Measurements from ENCODE around the gene C9orf40.

The C9orf40 gene

GRCh38 chr9:74952201-74953151, at the start of gene C9orf40:
Gene C9orf40, minus strand, starts transcription at chr9:74952912. Its CDS starts 301 bp downstream, at chr9:74952611.
- DNase-seq (ENCODE audit: low read depth in 3 of 3): peak; percentile 82 to 88 (median 83)

GRCh38 chr9:75001719-75002421, 49.2 kb upstream of the C9orf40 start:
- no peak for DNase-seq (ENCODE audit: low read depth in 3 of 3)

GRCh38 chr9:75000835-75001234, 48.1 kb upstream of the C9orf40 start:
- DNase-seq (ENCODE audit: low read depth in 3 of 3): no peak

- DNase-seq (ENCODE audit: low read depth in 3 of 3): no peak
These were observed 32.3 kb upstream of the C9orf40 start for GRCh38 chr9:74985041-74985440.

GRCh38 chr9:74983709-74984108, 31.0 kb upstream of the C9orf40 start:
- no peak for DNase-seq (ENCODE audit: low read depth in 3 of 3)

GRCh38 chr9:74979844-74980243, 27.1 kb upstream of the C9orf40 start:
- no peak for DNase-seq (ENCODE audit: low read depth in 3 of 3)

GRCh38 chr9:74977287-74977686, 24.6 kb upstream of the C9orf40 start:
- DNase-seq (ENCODE audit: low read depth in 3 of 3): no peak

GRCh38 chr9:74975538-74975937, 22.8 kb upstream of the C9orf40 start:
- no peak for DNase-seq (ENCODE audit: low read depth in 3 of 3)

GRCh38 chr9:74974558-74974957, 21.8 kb upstream of the C9orf40 start:
- DNase-seq (ENCODE audit: low read depth in 3 of 3): no peak

- no peak for DNase-seq (ENCODE audit: low read depth in 3 of 3)
These were observed 21.0 kb upstream of the C9orf40 start for GRCh38 chr9:74973714-74974113.

GRCh38 chr9:74963056-74963455, 10.3 kb upstream of the C9orf40 start:
- DNase-seq (ENCODE audit: low read depth in 3 of 3): no peak

GRCh38 chr9:74961496-74961895, 8.8 kb upstream of the C9orf40 start:
- DNase-seq (ENCODE audit: low read depth in 3 of 3): no peak

GRCh38 chr9:74960561-74960960, 7.8 kb upstream of the C9orf40 start:
- no peak for DNase-seq (ENCODE audit: low read depth in 3 of 3)

GRCh38 chr9:74958587-74958986, 5.9 kb upstream of the C9orf40 start:
- no peak for DNase-seq (ENCODE audit: low read depth in 3 of 3)

- DNase-seq (ENCODE audit: low read depth in 3 of 3): no peak
These were observed 581 bp upstream of the C9orf40 start for GRCh38 chr9:74953235-74953751.

GRCh38 chr9:74951725-74952151, 974 bp downstream of the C9orf40 start:
- peak in 2 of 3 experiments; percentile 16 to 34 for DNase-seq (ENCODE audit: low read depth in 3 of 3)

- no peak for DNase-seq (ENCODE audit: low read depth in 3 of 3)
These were observed 1.5 kb downstream of the C9orf40 start for GRCh38 chr9:74951107-74951720.

GRCh38 chr9:74949859-74950855, 2.6 kb downstream of the C9orf40 start:
- DNase-seq (ENCODE audit: low read depth in 3 of 3): no peak

- no peak for DNase-seq (ENCODE audit: low read depth in 3 of 3)
These were observed 3.8 kb downstream of the C9orf40 start for GRCh38 chr9:74948937-74949336.

- no peak for DNase-seq (ENCODE audit: low read depth in 3 of 3)
These were observed 6.0 kb downstream of the C9orf40 start for GRCh38 chr9:74946686-74947085.

GRCh38 chr9:74942801-74943200, 9.9 kb downstream of the C9orf40 start:
- DNase-seq (ENCODE audit: low read depth in 3 of 3): peak in 2 of 3 experiments; percentile 7 to 37
